KG1 (cell line): ENCODE data around the gene RIOK1.
"Not testable (repeated sequence)": the region's sequence is repeated elsewhere in the genome, so short reads cannot be mapped to it uniquely, and the experiment has no call there.

Experiments used
- DNase-seq: peaks from one replicate; lab custom pipeline; 2025; lab: John Stamatoyannopoulos, UW

The RIOK1 gene

DNA sequence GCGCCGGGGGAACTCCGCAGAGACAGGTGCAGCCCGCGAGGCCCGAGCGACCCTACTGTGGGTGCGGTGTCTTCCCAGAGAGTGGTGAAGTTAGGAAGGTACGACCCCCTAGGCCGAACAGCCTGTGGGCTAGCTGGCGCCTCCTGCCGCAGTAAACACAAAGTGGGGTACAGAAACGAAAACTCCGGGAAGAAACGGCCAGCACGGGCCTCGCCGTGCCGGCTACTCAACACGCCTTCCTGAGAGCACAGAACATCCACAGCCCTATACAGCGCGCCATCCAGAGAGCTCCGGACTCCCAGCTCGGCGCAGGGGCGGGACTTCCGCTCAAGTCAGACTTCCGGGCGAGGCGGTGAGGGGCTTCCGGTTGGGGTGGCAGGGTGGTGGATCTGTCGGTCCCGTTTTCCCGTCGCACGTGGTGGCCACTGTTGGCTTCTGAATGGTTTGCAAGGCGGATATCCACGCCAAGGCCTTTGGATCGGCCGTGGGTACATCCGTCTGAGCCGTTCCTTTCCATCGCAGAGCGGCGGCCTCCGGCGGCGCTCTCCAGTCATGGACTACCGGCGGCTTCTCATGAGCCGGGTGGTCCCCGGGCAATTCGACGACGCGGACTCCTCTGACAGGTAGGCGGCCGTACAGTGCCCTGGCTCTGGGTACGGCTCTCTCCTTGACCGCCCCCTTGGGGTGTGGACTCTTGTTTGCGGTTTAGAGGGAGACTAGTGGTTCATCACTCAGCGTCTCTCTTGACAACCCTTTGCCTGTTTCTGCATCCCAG lies at the start of gene RIOK1, which contains the start of gene CAGE1:
TSS of gene RIOK1 (plus strand) at position 358 of the 775 bp plus-strand sequence. CDS start at position 553, 195 bp downstream.
TSS of gene CAGE1 (minus strand) at position 292 of the 775 bp plus-strand sequence. CDS start 2,569 bp downstream, outside the sequence.
- DNase-seq = peak; percentile 86

- DNase-seq = no peak
Observed at GRCh38 chr6:7341271-7341670, 48.3 kb upstream of the RIOK1 start.

GRCh38 chr6:7341989-7342742 lies 47.4 kb upstream of the RIOK1 start:
- DNase-seq = no peak

DNA sequence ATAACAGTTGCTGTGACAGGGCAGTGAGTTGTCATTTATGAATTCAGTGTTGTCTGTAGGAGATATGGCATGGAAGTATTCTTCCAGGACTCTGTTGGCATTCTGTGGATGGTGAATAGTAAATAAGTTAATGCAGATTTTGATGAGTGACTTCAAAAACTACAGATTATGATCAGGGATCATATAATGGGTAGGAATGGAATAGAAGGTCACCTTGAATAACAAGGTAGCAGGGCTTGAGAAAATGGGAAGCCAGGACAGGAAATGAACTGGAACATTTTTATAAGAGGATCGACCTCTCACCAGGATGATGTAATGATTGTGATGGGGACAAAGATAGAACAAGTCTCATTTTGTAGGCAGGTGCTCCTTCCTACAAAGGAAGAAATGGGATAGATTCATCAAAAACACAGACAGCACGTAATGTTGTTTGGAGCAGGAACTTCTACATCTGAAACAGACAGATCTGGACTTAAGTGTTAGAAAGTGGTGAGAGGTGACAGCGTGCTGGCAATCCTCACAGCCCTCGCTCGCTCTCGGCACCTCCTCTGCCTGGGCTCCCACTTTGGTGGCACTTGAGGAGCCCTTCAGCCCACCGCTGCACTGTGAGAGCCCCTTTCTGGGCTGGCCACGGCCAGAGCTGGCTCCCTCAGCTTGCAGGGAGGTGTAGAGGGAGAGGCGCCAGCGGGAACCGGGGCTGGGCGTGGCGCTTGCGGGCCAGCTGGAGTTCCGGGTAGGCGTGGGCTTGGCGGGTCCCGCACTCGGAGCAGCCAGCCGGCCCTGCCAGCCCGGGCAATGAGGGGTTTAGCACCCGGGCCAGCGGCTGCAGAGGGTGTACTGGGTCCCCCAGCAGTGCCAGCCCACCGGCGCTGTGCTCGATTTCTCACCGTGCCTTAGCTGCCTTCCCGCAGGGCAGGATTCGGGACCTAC lies 45.8 kb upstream of the RIOK1 start:
- no peak for DNase-seq

GRCh38 chr6:7344773-7345450 lies 44.7 kb upstream of the RIOK1 start:
- not testable (repeated sequence) for DNase-seq

DNA sequence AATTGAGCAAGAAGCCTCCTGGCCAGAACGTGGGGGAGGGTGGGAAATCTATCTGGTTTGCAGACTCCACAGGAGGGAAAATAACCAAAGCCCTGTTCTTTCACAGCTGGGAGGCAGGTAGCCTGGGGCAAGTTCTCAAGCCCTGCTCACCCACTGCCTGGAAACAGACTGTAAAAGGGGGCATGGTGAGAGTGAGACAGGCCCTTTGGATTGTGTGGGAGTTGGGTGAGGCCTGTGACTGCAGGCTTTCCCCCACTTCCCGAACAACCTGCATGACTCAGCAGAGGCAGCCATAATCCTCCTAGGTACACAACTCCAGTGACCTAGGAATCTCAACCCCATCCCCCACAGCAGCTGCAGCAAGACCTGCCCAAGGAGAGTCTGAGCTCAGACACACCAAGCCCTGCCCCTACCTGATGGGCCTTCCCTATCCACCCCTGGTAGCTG lies 42.0 kb upstream of the RIOK1 start:
- DNase-seq = not testable (repeated sequence)

DNA sequence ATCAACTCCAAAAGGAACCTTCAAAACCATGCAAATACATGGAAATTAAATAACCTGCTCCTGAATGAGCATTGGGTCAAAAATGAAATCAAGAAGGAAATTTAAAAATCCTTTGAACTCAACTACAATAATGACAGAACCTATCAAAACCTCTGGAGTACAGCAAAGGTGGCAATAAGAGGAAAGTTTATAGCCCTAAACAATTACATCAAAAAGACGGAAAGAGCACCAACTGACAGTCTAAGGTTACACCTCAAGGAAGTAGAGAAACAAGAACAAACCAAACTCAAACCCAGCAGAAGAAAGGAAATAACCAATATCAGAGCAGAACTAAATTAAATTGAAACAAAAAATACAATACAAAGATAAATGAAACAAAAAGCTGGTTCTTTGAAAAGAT lies 39.0 kb upstream of the RIOK1 start:
- DNase-seq = not testable (repeated sequence)

DNA sequence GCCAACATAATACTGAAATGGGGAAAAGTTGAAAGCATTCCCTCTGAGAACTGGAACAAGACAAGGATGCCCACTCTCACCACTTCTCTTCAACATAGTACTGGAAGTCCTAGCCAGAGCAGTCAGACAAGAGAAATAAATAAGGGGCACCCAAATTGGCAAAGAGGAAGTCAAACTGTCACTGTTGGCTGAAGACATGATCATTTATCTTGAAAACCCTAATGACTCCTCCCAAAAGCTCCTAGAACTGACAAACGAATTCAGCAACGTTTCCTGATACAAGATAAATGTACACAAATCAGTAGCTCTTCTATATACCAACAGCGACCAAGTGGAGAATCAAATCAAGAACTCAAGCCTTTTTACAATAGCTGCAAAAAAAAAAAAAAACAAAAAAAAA lies 37.7 kb upstream of the RIOK1 start:
- not testable (repeated sequence) for DNase-seq

DNA sequence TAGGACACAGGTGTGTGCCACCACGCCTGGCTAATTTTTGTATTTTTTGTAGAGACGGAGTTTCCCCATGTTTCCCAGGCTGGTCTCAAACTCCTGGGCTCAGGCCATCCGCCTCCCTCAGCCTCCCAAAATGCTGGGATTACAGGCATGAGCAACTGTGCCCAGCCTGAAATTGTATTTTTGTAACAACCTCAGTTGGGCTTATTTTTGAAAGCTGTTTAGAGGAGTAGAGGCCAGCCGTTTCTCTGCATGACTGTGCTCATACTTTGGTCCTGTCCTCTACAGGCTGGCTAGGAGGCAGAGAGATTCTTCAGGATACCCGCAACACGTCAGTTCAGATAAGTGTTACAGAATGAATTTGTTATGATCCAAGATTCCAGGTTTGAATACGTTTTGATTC lies 22.2 kb upstream of the RIOK1 start:
- DNase-seq = no peak

DNA sequence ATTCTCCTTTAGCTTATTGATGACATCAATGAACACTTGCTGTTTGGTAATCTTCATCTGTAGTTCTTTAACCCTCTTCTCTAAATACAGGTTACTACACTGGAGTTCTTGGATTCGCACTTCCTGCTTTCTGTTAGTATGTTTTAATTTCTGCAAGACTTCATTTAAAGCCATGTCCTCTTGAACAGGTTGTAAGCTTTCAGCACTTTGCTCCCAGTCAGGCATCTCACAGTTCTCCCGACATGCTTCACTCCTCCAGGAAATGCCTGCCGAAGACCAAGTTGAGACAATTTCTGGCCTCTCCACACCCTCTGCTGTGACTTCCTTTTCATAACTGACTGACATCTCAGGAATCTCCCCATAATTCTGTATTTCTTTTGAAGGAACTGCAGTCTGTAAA lies 15.9 kb upstream of the RIOK1 start:
- DNase-seq = no peak

GRCh38 chr6:7377961-7378360 lies 11.6 kb upstream of the RIOK1 start:
- DNase-seq = no peak

DNA sequence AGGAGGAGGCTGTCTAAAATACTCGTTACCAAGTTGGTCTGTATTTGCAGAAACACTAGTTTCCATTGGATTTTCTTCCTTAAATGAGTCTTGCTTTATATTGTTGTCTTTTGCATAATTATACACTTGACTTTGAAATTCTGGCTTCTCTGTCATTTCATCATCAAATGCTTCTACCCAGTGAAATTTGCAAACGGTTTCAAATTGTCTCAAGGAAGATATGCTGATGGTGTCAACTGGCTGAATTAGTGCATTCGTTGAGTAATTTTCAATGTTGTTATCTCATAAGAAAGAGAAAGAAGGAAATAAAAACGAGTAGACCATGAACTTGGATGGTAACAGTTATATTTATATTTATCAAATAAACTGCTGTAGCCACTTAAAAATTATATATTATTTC lies 10.9 kb upstream of the RIOK1 start:
- DNase-seq = no peak

- no peak for DNase-seq
Observed at GRCh38 chr6:7381092-7381491, 8.5 kb upstream of the RIOK1 start.

- DNase-seq = no peak
Observed at GRCh38 chr6:7389162-7389450, 502 bp upstream of the RIOK1 start.

DNA sequence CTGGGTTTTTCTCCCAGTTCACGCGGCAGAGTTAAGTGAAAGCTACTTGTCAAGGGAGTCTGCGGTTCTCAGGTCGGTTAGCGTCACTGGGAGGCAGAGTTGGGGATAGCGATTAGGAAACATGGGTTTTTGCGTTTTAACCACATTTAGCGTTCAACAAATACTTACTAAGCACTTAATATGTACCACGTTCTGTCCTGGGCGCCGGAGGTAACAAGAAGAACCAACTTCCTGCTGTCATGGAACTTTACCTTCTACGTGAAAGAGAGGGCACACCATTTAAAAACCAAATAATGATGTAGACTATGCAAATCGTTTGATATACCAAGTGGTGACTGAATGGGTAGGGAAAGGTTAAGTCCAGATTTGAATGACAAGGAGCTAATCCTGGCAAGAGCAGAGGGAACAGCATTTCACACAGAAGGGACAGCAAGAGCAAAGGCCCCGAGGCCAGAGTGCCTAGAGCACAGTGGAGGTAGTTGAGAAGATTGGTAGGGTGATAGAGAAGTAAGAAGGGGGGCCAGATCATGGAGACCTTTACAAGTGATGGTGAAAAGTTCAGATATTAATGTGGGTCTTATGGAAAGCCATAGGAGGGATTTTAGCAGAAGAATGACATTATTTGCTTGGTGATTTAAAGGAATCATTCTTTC lies 744 bp downstream of the RIOK1 start:
- no peak for DNase-seq

DNA sequence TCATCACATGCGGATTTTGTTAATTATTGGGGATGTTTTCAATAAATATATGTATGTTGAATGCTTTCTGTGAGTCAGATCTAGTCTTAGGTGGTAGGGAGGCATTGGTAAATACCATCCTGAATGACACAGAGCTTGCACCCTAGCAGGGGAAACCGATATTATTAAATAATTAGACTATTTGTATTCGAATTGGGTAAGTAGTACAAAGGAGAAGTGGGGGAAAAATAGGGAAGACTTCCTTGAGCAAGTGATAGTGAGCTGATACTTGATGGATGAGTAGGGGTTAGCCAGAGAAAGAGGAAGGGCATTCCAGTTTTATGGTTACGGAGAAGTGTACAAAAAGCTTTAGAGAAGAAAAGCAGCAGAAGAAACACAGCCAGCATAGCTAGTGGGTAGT lies 1.5 kb downstream of the RIOK1 start:
- no peak for DNase-seq

GRCh38 chr6:7392402-7392801 lies 2.8 kb downstream of the RIOK1 start:
- no peak for DNase-seq

DNA sequence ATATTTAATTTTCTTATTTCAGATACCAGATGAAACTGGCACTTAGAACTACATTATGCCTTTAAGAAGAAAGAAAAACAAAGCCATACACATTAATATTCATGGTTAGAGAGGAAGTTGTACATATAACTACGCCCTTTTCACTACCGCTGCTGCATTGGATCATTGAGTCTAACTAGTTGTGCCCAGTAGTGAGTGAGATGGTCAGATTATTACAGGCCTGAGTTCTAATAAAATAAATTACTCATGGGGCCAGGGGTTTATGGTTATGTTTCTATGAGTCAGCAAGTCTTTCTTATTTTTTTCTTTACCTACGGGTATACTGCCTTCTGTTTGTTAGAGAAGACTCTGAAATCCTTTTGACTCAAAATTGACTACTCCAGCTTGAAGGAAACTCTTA lies 11.5 kb downstream of the RIOK1 start:
- DNase-seq = no peak

GRCh38 chr6:7402716-7403115 lies 13.1 kb downstream of the RIOK1 start:
- DNase-seq = no peak

GRCh38 chr6:7404546-7404945 lies 14.9 kb downstream of the RIOK1 start:
- no peak for DNase-seq

DNA sequence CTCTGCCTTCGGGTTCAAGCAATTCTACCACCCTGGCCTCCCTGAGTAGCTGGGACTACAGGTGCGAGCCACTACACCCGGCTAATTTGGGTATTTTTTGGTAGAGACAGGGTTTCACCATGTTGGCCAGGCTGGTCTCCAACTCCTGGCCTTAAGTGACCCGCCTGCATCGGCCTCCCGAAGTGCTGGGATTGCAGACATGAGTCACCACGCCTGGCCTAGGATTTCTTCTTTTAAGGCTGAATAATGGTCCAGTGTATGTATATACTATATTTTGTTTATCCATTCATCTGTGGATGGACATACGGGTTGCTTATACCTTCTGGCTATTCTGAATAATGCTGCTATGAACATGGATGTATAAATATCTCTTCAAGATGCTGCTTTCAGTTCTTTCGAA lies 17.1 kb downstream of the RIOK1 start:
- no peak for DNase-seq
